Measurements from ENCODE around the gene LDHA. TPM values are rescaled to one million over a fixed set of nuclear protein-coding genes. Genes with fewer than 3 reads are reported as not detected.

The LDHA gene
- polyA plus RNA-seq, 3 donors: 191 to 501 (median 438) TPM

DNA sequence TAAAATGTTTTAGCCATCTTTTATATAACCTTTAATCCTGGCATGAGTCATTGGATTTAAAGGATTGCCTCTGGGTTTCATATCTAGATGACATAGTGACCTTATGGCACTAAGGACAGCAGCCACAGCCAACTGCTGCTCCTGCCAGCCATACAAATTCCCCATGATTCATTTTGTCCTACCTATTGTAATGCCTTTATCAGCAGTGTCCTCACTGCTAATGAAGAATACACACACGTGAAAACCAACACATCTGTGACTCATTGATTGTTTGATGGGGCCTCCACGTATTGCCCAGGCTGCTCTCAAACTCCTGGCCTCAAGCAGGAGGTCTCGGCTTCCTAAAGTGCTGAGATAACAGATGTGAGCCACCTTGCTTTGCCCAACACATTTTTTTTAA, 63.1 kb downstream of the LDHA start:
- no peak overlapping the region for H2AFZ ChIP-seq (ENCODE audit: insufficient read depth, low read depth, low read length, poor library complexity, severe bottlenecking)
- peaks cover 0 to 2% (median 0%) of the 10 kb centered on the region in 7 donors for H3K9me3 Mint-ChIP-seq
- H3K4me2 ChIP-seq (replicated peaks; ENCODE audit: extremely low read depth, low read length, poor library complexity, severe bottlenecking): no peak overlapping the region
- H3K4me1 Mint-ChIP-seq: no peaks in the 10 kb centered on the region
- H3K36me3 Mint-ChIP-seq: no peaks in the 10 kb centered on the region
- H3K27ac Mint-ChIP-seq: no peak overlapping the region
- H3K27me3 ChIP-seq (ENCODE audit: control insufficient read depth in 2 of 2, insufficient read depth in 2 of 2, low read length in 2 of 2): no peaks in the 10 kb centered on the region
- WGBS (ENCODE audit: insufficient coverage): 86% methylated on average over 2 of the region's 3 CpGs
- H3K4me3 Mint-ChIP-seq: no peak overlapping the region
- H3K27ac ChIP-seq (ENCODE audit: low read depth in 1 of 2, low read length in 2 of 2): no peak overlapping the region
- no peaks in the 10 kb centered on the region for H3K36me3 ChIP-seq (replicated peaks in 1 of 2; ENCODE audit: control insufficient read depth in 1 of 2, insufficient read depth in 2 of 2, low read length in 2 of 2)
- no peaks in the 10 kb centered on the region for H3K4me1 ChIP-seq (ENCODE audit: control insufficient read depth in 1 of 2, insufficient read depth in 2 of 2, low read length in 2 of 2)
- H3K79me2 ChIP-seq (ENCODE audit: insufficient read depth, low read length): no peaks in the 10 kb centered on the region
- no peak for DNase-seq
- TF ChIP-seq, protein P1, sequence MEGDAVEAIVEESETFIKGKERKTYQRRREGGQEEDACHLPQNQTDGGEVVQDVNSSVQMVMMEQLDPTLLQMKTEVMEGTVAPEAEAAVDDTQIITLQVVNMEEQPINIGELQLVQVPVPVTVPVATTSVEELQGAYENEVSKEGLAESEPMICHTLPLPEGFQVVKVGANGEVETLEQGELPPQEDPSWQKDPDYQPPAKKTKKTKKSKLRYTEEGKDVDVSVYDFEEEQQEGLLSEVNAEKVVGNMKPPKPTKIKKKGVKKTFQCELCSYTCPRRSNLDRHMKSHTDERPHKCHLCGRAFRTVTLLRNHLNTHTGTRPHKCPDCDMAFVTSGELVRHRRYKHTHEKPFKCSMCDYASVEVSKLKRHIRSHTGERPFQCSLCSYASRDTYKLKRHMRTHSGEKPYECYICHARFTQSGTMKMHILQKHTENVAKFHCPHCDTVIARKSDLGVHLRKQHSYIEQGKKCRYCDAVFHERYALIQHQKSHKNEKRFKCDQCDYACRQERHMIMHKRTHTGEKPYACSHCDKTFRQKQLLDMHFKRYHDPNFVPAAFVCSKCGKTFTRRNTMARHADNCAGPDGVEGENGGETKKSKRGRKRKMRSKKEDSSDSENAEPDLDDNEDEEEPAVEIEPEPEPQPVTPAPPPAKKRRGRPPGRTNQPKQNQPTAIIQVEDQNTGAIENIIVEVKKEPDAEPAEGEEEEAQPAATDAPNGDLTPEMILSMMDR (IDR thresholded peaks at IDR 0.05): no peak
- no peak overlapping the region for H3K9ac ChIP-seq (ENCODE audit: insufficient read depth, low read length, poor library complexity, severe bottlenecking)
- no peaks in the 10 kb centered on the region for H3K9me3 ChIP-seq (replicated peaks in 1 of 2; ENCODE audit: control insufficient read depth in 1 of 2, insufficient read depth in 1 of 2, low read length in 2 of 2)
- no peak overlapping the region for H3K4me3 ChIP-seq (replicated peaks in 1 of 3; ENCODE audit: low read depth in 2 of 3, low read length in 3 of 3)
- H4K20me1 ChIP-seq (ENCODE audit: insufficient read depth, low read length): no peaks in the 10 kb centered on the region
- intact Hi-C loops (cut with micrococcal nuclease): no loop called here
- H3K27me3 Mint-ChIP-seq (ENCODE audit: low read depth in 3 of 3): peaks cover 0 to 25% (median 2%) of the 10 kb centered on the region in 3 donors

Small RNAs within 50 kb of the gene (small RNA-seq; reads per million reads assigned to genes)
- gene MIR3159 (ENCODE audit: insufficient read length, low read depth): not detected

Other genes with a start within 250 kb of the LDHA start
- not detected for gene MRGPRX4, start 221.7 kb upstream of the LDHA start, polyA plus RNA-seq
- not detected for gene SAA4, start 157.8 kb upstream of the LDHA start, polyA plus RNA-seq
- not detected for gene SAA2, start 145.9 kb upstream of the LDHA start, polyA plus RNA-seq
- not detected for gene SAA1, start 128.3 kb upstream of the LDHA start, polyA plus RNA-seq
- 10 to 100 TPM; 11.4 to 17.7 (median 12.9) TPM for gene HPS5, start 72.4 kb upstream of the LDHA start, polyA plus RNA-seq
- gene GTF2H1, start 72.0 kb upstream of the LDHA start, polyA plus RNA-seq: 10 to 100 TPM; 23.0 to 26.6 (median 26.2) TPM
- not detected for gene LDHC, start 17.8 kb downstream of the LDHA start, polyA plus RNA-seq
- gene LDHAL6A, start 61.3 kb downstream of the LDHA start, polyA plus RNA-seq: not detected
- 100 to 1,000 TPM in 2 of 3 donors, 10 to 100 TPM in 1; 76.7 to 116 (median 112) TPM for gene TSG101, start 132.4 kb downstream of the LDHA start, polyA plus RNA-seq
- gene UEVLD, start 194.2 kb downstream of the LDHA start, polyA plus RNA-seq: 10 to 100 TPM in 2 of 3 donors, 1 to 10 TPM in 1; 8.0 to 15.5 (median 11.7) TPM
- under 1 TPM in 1 of 3 donors, not detected in 2; 0.43 TPM for gene MISFA, start 205.2 kb downstream of the LDHA start, polyA plus RNA-seq
- 10 to 100 TPM in 2 of 3 donors, 1 to 10 TPM in 1; 8.4 to 14.9 (median 11.8) TPM for gene SPTY2D1, start 239.8 kb downstream of the LDHA start, polyA plus RNA-seq